Activated naive CD4-positive, alpha-beta T cell treated with anti-CD3 and anti-CD28 coated beads, Interleukin-2, amount 50 U/mL, for 72 hours (primary cell): ENCODE results near the gene RASSF9. TPM values are rescaled to one million over a fixed set of nuclear protein-coding genes. Genes with fewer than 3 reads are reported as not detected.

ENCODE experiments used
- ATAC-seq, 2 donors: fragments of 150-1000 bp; cut with Tn5 transposase; 2 replicates each; pipeline ENCODE4 v1.10.0; 2021; ENCODE audit warnings: mild to moderate bottlenecking in 2 of 2, moderate library complexity in 2 of 2
- DNase-seq, 2 donors: peaks; one replicate each; pipeline ENCODE4 v3.0.0; 2021 to 2022; ENCODE audit warnings: low spot score in 2 of 2
- H3K27ac Mint-ChIP-seq, 2 donors: one replicate each; pipeline ENCODE4 v1.8.0; 2022; ENCODE audit warnings: mild to moderate bottlenecking in 2 of 2, mixed read lengths in 2 of 2
- H3K36me3 Mint-ChIP-seq, 2 donors: one replicate each; pipeline ENCODE4 v1.8.0; 2022; ENCODE audit warnings: mixed read lengths in 2 of 2
- H3K9me3 Mint-ChIP-seq, 2 donors: one replicate each; pipeline ENCODE4 v1.8.0; 2022; ENCODE audit warnings: mixed read lengths in 2 of 2
- total RNA-seq, 2 donors: library from RNA; stranded (reverse); gene quantifications; one replicate each; pipeline ENCODE4 v1.2.3, GENCODE V29; 2022

RASSF9 gene
- total RNA-seq: not detected

DNA sequence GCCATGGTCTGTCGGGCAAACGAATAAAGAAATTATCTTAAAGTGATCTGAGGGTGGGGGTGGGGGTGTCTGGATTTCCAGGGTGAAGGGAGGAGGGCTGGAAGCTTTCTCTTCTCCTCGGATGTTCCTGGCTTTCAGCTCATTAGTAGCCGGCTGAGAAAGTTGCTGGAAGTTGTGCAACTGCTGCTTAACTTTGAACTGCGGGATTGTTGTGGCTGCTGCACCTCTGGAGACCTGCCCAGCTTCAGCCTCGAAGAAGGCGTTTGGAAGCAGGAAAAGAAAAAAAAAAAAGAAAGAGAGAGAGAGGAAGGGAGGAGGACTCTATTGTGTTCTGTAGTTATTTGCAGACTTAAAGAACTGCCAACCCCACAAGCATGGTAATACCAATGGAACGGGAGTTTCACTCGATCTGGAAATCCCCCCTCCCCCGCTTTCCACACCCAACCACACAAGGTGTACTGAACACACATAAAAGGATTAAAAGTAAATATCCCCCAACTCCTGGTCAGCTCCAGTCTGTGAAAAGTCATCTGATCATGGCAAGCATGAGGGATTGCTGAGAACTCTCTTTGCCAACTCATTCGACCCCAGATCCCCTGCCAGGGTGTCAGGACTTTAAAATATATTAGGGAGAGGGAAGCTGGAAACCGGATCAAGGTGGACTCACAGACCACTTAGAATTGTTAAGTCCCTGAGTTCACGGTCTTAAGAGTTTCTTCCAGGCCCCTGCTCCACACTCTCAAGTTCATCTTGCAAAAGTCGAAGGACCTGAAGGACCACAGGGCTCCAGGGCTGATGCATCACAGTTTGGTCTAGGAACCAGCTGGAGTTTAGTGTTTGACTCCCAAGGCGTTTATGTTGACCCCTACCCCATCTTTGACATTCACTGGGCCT is at the start of gene RASSF9:
TSS of gene RASSF9 (minus strand) at position 213 of the 894 bp plus-strand sequence. CDS start at position 5, 208 bp downstream.
- Mint-ChIP-seq H3K36me3 (no peaks in the 10 kb centered on the region), H3K27ac (no peak within 1 kb of the TSS), H3K9me3 (peaks cover 0 to 4% of the 10 kb centered on the region in 2 donors)
- DNase-seq (no peak), ATAC-seq (no peak)

DNA sequence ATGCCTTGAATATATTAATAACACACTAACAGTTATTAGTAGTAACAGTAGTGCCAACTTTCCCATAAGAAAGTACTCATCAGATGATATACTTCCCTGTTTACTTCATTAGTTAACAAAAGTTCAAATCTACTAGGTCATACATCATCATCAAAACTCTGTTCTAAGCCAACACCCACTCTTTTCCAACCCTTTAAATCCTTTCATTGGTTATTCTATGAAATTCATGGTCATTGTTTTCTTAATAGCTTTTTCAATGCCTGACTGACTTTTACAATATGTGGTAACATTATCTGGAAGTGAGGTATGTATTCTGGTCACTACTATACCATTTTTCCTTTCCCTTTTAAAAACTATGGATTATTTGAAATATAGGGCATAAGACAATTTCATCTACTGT is 47.6 kb upstream of the RASSF9 start:
- no peaks in the 10 kb centered on the region for H3K9me3 Mint-ChIP-seq
- no peak overlapping the region for H3K27ac Mint-ChIP-seq
- DNase-seq: no peak
- no peak for ATAC-seq
- no peaks in the 10 kb centered on the region for H3K36me3 Mint-ChIP-seq

DNA sequence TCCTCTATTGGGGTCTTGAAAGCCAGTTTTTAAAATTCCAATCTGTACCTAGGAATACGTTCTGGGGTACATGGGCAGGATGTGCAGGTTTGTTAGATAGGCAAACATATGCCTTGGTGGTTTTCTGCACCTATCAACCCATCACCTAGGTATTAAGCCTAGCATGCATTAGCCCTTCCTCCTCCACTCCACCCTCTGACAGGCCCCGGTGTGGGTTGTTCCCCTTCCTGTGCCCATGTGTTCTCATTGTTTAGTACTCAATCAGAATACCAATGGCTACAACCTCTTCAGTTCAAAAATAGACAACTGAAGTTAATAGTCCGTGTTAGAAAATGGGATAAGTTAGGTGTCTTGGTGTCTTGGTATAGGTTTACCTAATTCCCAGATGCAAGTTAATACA is 41.2 kb upstream of the RASSF9 start:
- DNase-seq (no peak), ATAC-seq (no peak)
- Mint-ChIP-seq H3K27ac (no peak overlapping the region), H3K9me3 (no peaks in the 10 kb centered on the region), H3K36me3 (no peaks in the 10 kb centered on the region)

DNA sequence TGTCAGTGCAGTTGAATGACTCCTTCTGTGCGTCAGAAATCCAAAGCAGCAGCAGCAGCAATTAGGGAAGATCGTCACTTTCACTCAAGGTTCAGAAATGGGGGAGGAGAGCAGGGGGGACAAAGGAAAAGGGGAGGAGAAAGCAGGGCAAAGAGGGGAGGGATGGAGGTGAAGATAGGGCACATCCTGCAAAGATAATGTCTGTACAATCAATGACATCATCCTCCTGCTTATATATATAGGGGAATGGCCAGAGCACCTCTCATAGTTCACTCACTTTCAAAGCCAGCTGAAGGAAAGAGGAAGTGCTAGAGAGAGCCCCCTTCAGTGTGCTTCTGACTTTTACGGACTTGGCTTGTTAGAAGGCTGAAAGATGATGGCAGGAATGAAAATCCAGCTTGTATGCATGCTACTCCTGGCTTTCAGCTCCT is 37.8 kb upstream of the RASSF9 start, which contains the start of gene NTS:
TSS of gene NTS (plus strand) at position 265 of the 431 bp plus-strand sequence. CDS start at position 374, 109 bp downstream.
- ATAC-seq: no peak
- DNase-seq: no peak
- H3K9me3 Mint-ChIP-seq: no peaks in the 10 kb centered on the region
- H3K36me3 Mint-ChIP-seq: no peaks in the 10 kb centered on the region
- no peak within 1 kb of the TSS for H3K27ac Mint-ChIP-seq

DNA sequence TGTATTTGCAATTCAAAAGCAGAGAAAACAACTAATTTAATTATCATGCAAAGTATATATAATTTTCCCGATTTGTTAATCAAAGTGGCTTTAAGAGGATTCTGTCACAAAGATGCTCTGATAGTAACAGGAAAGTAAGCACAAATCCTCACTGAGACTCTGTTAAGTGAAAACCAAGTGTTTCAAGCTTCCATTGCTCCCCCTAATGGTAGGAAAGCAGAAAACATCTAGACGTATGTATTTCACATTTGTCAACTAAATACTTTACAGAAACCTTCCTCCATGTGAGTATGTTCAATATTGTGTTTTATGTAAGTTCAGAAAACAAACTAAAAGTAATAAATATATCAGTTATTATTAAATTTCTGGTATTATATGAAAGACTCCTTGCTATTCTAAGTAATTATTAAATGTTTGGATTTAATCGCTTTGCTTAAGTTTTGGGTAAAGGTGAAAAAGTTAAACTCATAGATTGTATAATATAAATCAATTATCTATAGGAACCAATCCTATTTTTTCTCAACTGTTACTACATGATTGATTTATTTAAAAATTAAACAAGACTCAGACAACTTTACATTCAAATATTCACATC is 36.4 kb upstream of the RASSF9 start:
- DNase-seq (no peak), ATAC-seq (no peak)
- no peak overlapping the region for H3K27ac Mint-ChIP-seq
- H3K9me3 Mint-ChIP-seq: no peaks in the 10 kb centered on the region
- no peaks in the 10 kb centered on the region for H3K36me3 Mint-ChIP-seq

DNA sequence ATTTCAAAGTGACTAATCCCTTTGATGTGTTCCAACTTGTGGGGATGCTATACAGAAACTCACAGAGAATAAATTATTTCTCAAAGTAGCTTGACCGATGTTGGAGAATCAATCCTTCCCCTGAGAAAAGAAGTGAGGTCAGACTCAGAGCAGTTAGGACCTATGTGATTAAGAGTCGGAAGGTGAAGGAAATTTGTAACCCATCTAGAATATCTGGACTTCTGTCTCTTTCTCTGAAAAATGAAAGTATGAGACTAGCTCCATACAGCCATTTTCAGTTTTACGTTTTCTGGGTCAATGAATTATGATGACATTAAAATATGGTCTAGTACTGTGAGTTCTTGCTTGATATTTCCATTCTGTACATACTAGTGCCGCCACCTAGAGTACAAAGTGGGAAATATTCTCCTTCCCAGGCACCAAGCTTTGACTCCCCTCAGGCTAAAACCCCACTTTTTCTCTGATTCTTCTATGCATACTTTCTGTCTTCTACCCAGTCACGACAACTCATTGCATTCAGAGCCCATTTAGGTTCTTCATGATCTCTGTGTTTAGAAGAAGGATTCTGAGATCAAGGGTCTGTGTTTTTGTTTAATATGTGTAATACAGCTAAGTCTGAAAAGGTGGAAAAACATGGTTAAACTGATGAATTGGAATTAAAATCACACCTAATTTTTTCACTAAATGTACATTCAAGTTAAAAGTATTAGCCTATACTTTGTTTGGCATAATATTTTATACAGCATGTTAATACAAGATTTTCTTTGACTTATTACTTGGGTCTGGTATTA is 31.0 kb upstream of the RASSF9 start:
- DNase-seq (no peak), ATAC-seq (peak in 1 of 2 donors; percentile 65)
- Mint-ChIP-seq H3K36me3 (no peaks in the 10 kb centered on the region), H3K27ac (no peak overlapping the region), H3K9me3 (peaks cover 0 to 5% of the 10 kb centered on the region in 2 donors)

DNA sequence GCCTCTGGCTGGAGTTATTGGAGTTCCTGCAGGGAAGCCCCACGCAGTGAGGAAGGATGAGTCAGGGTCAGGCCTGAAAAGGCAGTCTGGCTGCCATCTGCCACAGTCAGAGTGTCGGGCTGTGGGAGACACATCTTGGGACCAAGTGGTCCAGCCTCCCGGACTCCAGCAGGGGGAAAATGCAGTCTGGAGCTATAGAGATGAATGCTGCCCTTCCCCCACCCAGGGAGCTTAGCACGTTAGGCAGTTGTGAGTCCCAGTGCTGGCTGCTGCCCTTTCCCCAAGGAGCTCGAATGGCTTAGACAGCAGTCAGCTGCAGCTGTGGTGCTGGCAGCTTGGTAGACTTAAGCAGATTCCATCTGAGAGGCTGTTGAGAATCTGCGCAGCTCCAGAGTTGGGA is 29.7 kb upstream of the RASSF9 start:
- H3K27ac Mint-ChIP-seq: no peak overlapping the region
- H3K36me3 Mint-ChIP-seq: no peaks in the 10 kb centered on the region
- ATAC-seq (no peak), DNase-seq (no peak)
- peaks cover 0 to 12% of the 10 kb centered on the region in 2 donors for H3K9me3 Mint-ChIP-seq

DNA sequence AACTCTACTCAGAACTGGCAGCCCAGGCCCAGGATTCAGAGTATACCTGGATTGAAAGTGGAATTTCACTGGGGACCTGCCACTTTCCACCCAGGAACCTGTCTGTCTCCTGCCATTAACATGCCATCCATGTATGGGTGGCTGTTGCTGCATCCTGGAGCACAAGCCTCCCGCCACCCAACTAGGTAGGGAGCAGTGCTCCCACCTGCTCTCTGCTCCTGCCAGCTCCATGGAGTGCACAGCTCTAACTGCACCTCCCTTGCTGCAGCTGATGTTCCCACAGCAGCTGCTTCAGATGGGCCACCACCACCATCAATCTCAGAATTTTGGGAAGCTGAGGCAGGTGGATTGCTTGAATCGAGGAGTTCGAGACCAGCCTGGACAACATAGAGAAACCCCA is 20.8 kb upstream of the RASSF9 start:
- ATAC-seq (no peak), DNase-seq (no peak)
- Mint-ChIP-seq H3K36me3 (no peaks in the 10 kb centered on the region), H3K27ac (no peak overlapping the region), H3K9me3 (peaks cover 7 to 20% of the 10 kb centered on the region in 2 donors)

DNA sequence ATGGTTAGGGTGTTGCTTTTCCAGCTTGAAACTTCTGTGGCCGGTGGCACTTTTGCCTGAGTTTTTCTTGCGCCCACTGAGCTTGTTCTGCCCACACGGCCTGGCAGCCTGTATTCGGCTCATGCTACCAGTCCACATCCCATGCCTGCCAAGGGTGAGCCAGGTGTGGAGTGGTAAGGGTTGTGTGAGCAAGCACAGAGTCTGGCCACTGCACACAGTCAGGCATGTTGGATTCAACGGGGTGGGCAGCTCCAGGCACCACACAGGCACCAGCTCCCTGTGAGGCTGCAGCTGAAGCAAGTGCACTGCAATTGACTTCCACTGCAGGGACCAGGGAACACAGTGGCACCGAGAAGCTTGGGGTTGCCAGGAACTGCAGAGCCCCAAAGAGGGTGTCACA is 19.1 kb upstream of the RASSF9 start:
- Mint-ChIP-seq H3K36me3 (no peaks in the 10 kb centered on the region), H3K27ac (no peak overlapping the region), H3K9me3 (peaks cover 7 to 11% of the 10 kb centered on the region in 2 donors)
- no peak for ATAC-seq
- DNase-seq: no peak

DNA sequence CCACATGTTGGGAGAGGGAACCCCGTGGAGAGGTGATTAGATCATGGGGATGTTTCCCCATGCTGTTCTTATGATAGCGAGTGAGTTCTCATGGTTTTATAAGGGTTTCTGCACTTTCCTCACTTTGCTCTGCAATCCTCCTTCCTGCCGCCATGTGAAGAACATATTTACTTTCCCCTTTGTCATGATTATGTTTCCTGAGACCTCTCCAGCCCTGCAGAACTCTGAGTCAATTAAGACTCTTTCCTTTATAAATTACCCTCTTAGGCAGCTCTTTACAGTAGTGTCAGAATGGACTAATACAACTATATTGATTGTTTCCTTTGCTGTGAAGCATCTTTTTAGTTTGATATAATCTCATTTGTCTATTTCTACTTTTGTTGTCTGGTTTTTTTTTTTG is 13.1 kb upstream of the RASSF9 start:
- DNase-seq (no peak), ATAC-seq (no peak)
- H3K27ac Mint-ChIP-seq: no peak overlapping the region
- no peaks in the 10 kb centered on the region for H3K36me3 Mint-ChIP-seq
- no peaks in the 10 kb centered on the region for H3K9me3 Mint-ChIP-seq

DNA sequence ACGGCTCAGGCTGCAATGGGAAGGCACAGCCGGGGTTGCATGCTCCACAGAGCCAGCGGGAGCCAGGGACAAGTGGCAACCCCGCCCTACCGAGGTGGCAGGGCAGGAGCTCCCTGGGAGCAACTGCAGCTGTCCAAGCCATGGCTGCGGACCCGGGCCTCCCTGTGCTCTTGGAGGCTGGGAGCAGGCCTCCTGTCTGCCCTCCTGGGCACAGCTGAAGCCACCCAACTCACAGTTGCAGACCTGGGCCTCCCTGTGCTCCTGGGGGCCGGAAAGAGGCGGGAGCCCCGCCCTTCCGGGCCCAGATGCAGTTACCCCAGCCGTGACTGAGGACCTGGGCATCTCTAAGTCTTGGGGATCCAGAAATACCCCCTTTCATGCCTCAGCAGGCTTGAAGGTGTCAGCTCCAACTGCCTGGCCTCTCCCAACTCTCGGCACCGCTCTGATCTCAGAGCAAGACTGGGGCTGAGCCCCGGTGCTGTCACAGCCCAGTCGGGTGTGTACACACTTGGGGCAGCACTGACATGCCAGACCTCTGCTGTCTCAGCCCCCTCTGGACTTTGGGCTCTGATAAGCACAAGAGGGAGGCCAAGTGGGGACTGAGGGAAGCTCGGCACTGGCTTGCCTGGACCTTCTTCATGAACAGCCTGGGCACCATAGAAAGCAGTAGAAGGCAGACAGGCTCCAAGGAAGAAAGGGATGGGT is 7.5 kb upstream of the RASSF9 start:
- H3K27ac Mint-ChIP-seq: no peak overlapping the region
- no peaks in the 10 kb centered on the region for H3K36me3 Mint-ChIP-seq
- ATAC-seq (no peak), DNase-seq (no peak)
- H3K9me3 Mint-ChIP-seq: peaks cover 0 to 4% of the 10 kb centered on the region in 2 donors

DNA sequence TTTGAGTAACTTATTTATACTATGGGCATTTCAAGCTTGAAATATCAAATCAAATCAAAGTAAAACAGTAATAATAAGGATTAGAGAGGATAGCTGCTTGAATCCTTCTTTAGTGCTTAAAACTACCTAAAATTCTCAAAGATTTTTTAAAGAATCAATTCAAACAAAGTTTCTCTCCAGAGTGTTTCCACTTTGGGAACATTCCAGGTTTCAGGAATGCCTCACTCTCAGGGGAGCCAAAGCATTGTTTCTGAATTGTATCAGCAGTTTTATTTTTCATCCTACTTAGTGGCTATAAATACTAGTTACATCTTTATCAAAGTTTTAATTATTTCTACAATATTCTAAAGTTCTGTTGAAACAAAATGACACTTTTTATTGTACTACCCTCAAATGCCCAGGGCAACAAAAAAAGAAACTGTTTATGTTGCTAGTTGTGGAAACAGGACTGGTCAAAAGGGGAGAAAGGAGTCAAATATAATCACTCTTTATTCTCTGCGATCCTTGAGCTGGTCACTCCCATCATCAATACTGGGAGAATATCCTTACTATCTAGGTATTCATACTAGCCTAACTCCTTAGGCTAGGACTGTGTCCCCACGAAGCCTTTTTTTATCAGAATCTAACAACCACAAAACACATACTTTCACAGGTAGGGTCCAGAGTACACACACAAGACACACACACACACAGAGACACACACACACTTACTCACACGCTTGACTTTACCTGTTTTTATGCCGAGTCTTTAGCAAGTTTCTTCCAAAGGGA is 598 bp downstream of the RASSF9 start:
- no peaks in the 10 kb centered on the region for H3K36me3 Mint-ChIP-seq
- DNase-seq (no peak), ATAC-seq (no peak)
- H3K9me3 Mint-ChIP-seq: peaks cover 0 to under 1% of the 10 kb centered on the region in 2 donors
- no peak overlapping the region for H3K27ac Mint-ChIP-seq

DNA sequence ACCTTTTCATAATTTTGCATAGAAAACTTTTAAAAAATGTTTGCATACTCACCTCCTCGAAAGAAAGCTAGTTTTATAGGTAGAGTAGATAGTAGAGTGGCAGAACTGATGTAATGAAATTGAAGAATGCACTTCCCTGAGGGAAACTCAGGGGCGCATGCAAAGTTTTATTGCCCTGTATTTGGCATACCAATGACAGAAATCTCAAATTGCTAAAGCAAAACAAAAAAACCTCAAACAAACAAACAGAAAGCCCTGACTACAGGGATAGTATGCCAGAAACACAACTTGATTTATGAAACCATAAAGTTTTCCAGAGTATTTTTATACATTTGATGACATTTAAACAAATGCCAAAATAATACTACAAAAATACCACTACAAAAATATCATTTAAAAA is 1.8 kb downstream of the RASSF9 start:
- Mint-ChIP-seq H3K9me3 (no peaks in the 10 kb centered on the region), H3K36me3 (no peaks in the 10 kb centered on the region), H3K27ac (no peak overlapping the region)
- DNase-seq (no peak), ATAC-seq (no peak)

DNA sequence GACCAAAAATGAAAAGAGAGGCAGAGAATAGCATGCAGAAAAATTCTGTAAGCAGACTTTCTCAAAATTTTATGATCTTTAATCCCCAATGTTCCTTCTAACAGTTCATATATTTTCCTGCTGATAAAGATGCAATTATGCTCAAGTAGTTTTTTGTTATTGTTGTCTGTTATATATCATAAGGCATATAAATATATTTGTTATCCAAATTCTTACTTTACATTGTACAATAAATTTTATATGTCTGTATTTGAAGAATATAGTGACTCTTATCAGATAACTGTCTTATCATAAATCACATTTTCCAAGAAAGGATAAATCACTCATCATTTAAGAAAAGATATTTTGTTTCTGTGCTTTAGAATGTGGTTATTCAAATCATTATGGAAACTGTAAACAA is 2.6 kb downstream of the RASSF9 start:
- no peak for ATAC-seq
- Mint-ChIP-seq H3K36me3 (no peaks in the 10 kb centered on the region), H3K9me3 (peaks cover 0 to 4% of the 10 kb centered on the region in 2 donors), H3K27ac (no peak overlapping the region)
- no peak for DNase-seq

DNA sequence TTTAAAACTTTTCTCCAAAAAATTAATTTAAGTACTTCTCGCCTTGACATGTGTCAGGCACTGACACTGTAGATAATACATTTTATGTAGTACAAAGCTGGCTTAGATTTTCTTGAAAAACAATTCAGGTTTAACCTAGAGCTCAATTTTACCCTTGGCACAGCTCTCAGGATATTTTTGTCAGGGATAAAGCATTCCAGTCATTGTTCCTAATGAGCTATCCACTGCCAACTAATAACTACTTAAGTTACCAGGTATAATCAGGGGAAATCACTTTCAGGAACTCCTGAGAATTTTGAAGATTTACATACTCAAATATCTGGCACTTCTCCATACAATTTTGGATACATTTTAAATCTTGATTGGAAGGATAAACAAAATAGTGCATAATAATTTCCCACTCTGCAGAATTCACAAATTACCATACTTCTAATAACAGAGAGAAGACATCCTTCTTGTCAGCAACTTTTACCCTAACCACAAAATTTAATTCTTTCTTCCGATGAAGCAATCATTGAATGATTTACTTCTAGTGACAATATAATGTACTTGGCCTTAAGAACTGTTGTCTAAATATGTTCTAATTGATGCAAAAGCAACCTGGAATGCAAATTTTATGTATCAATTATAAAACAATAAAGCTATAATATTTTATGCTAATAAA is 4.8 kb downstream of the RASSF9 start:
- H3K9me3 Mint-ChIP-seq: peaks cover 10 to 13% of the 10 kb centered on the region in 2 donors
- no peaks in the 10 kb centered on the region for H3K36me3 Mint-ChIP-seq
- ATAC-seq: no peak
- no peak overlapping the region for H3K27ac Mint-ChIP-seq
- DNase-seq: no peak
